HEK293 (cell line): ENCODE results near the gene SARM1.

Experiments
- CTCF ChIA-PET: fragments of 350-600 bp; formaldehyde crosslinking; extraction: SDS; loops from one replicate; lab custom pipeline; 2021; ENCODE audit warnings: antibody characterized with exemption; lab: Yijun Ruan, JAX
- POLR2A ChIA-PET: fragments of 300-600 bp; formaldehyde crosslinking; extraction: SDS; loops from one replicate; lab custom pipeline; 2020; ENCODE audit warnings: antibody characterized with exemption, inconsistent platforms; lab: Yijun Ruan, JAX
- H3K27ac ChIP-seq: fragments of 200-500 bp; sonication (Bioruptor generic); 2 replicates; pipeline ENCODE4 v1.5.1; 2014; ENCODE audit warnings: low read depth, low read length, control low read depth, inconsistent platforms; ENCODE audit errors: extremely low read depth
- H3K36me3 ChIP-seq, 2 experiments: fragments of 200-500 bp in 1 of 2; sonication (Bioruptor generic) in 1 of 2; 1 replicate in 1 of 2; 2 replicates in 1 of 2; pipeline ENCODE4 v1.5.1; 2014 to 2017; ENCODE audit warnings: inconsistent platforms in 2 of 2, low read length in 2 of 2; ENCODE audit not compliant: control insufficient read depth in 2 of 2, insufficient read depth in 1 of 2
- H3K4me1 ChIP-seq: fragments of 200-500 bp; sonication (Bioruptor generic); 2 replicates; pipeline ENCODE4 v1.5.1; 2014; ENCODE audit warnings: mild to moderate bottlenecking, low read length, inconsistent platforms; ENCODE audit not compliant: control insufficient read depth, insufficient read depth
- H3K4me3 ChIP-seq: 2 replicates; pipeline ENCODE4 v1.5.1; 2011; ENCODE audit warnings: low read depth, mild to moderate bottlenecking, control low read depth, low read length, moderate library complexity
- H3K9me3 ChIP-seq: fragments of 200-500 bp; sonication (Bioruptor generic); 2 replicates; pipeline ENCODE4 v1.5.1; 2014; ENCODE audit warnings: low read depth, low read length, inconsistent platforms; ENCODE audit not compliant: control insufficient read depth, insufficient read depth
- BCL11B ChIP-seq: fragments of 450-650 bp; formaldehyde crosslinking; IDR thresholded peaks from 2 replicates; pipeline ENCODE4 v1.5.1; 2016; ENCODE audit warnings: low read depth, missing biosample characterization, missing genetic modification characterization
- SCRT2 ChIP-seq: fragments of 450-650 bp; formaldehyde crosslinking; IDR thresholded peaks from 2 replicates; pipeline ENCODE4 v1.5.1; 2016; ENCODE audit warnings: missing biosample characterization, missing genetic modification characterization
- ZNF133 ChIP-seq: fragments of 450-650 bp; formaldehyde crosslinking; IDR thresholded peaks from 2 replicates; pipeline ENCODE4 v1.5.1; 2016; ENCODE audit warnings: missing biosample characterization, missing genetic modification characterization
- ZNF146 ChIP-seq: fragments of 450-650 bp; formaldehyde crosslinking; IDR thresholded peaks from 2 replicates; pipeline ENCODE4 v1.5.1; 2016; ENCODE audit warnings: missing biosample characterization, missing genetic modification characterization
- ZNF266 ChIP-seq: fragments of 450-650 bp; formaldehyde crosslinking; IDR thresholded peaks from 2 replicates; pipeline ENCODE4 v1.5.1; 2016; ENCODE audit warnings: missing biosample characterization, missing genetic modification characterization, low read depth
- ZNF302 ChIP-seq: fragments of 450-650 bp; formaldehyde crosslinking; IDR thresholded peaks from 2 replicates; pipeline ENCODE4 v1.5.1; 2016; ENCODE audit warnings: missing biosample characterization, missing genetic modification characterization, low read depth
- ZNF391 ChIP-seq: fragments of 450-650 bp; formaldehyde crosslinking; IDR thresholded peaks from 2 replicates; pipeline ENCODE4 v1.5.1; 2016; ENCODE audit warnings: low read depth, missing biosample characterization, missing genetic modification characterization, borderline replicate concordance
- ZNF48 ChIP-seq: fragments of 450-650 bp; formaldehyde crosslinking; IDR thresholded peaks from 2 replicates; pipeline ENCODE4 v1.5.1; 2016; ENCODE audit warnings: missing biosample characterization, missing genetic modification characterization
- ZNF596 ChIP-seq: fragments of 450-650 bp; IDR thresholded peaks from 2 replicates; pipeline ENCODE4 v1.5.0; 2018; ENCODE audit warnings: missing biosample characterization, mild to moderate bottlenecking, missing genetic modification characterization, moderate library complexity
- ZNF600 ChIP-seq: fragments of 450-650 bp; formaldehyde crosslinking; IDR thresholded peaks from 2 replicates; pipeline ENCODE4 v1.5.1; 2016; ENCODE audit warnings: missing biosample characterization, missing genetic modification characterization
- ZNF792 ChIP-seq: fragments of 450-650 bp; formaldehyde crosslinking; IDR thresholded peaks from 2 replicates; pipeline ENCODE4 v1.5.1; 2016; ENCODE audit warnings: missing biosample characterization, missing genetic modification characterization
- ZNF830 ChIP-seq: fragments of 450-650 bp; IDR thresholded peaks from 2 replicates; pipeline ENCODE4 v1.5.0; 2018; ENCODE audit warnings: missing biosample characterization, missing genetic modification characterization, low read depth, mild to moderate bottlenecking, moderate library complexity
- TF ChIP-seq, protein P1 (sequence below): fragments of 450-650 bp; formaldehyde crosslinking; IDR thresholded peaks from 2 replicates; pipeline ENCODE4 v1.5.1; 2016; ENCODE audit warnings: missing biosample characterization, missing genetic modification characterization
- TF ChIP-seq, protein P2 (sequence below): fragments of 450-650 bp; formaldehyde crosslinking; IDR thresholded peaks from 2 replicates; pipeline ENCODE4 v1.5.1; 2017; ENCODE audit warnings: missing biosample characterization, missing genetic modification characterization
- TF ChIP-seq, protein P3 (sequence below): fragments of 450-650 bp; formaldehyde crosslinking; conservative IDR thresholded peaks from 2 replicates; pipeline ENCODE4 v1.5.1; 2016; ENCODE audit warnings: low read depth, missing biosample characterization, missing genetic modification characterization
- TF ChIP-seq, protein P4 (sequence below): fragments of 450-650 bp; formaldehyde crosslinking; IDR thresholded peaks from 2 replicates; pipeline ENCODE4 v1.5.1; 2017; ENCODE audit warnings: missing biosample characterization, mild to moderate bottlenecking, missing genetic modification characterization, moderate library complexity
- TF ChIP-seq, protein P5 (sequence below): fragments of 450-650 bp; formaldehyde crosslinking; IDR thresholded peaks from 2 replicates; pipeline ENCODE4 v1.5.1; 2016; ENCODE audit warnings: missing biosample characterization, missing genetic modification characterization

SARM1 gene

DNA sequence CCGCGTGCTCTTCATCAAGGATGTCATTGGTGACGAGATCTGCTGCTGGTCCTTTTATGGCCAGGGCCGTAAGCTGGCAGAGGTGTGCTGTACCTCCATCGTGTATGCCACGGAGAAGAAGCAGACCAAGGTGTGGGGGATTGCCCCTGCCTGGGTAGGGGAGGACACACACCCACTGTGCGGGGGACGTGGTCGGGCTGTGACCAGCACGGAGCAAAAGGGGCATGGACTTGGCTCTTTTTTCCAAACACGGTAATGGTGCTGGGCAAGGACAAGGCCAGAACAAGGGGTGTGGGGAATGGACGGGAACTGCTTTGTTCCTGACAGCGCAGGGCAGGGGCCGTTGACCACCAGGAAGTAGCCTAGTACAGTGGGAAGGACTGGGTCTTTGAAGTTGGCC, 29.2 kb upstream of the SARM1 start (continued):
- TF ChIP-seq ZNF830 = no peak
- TF ChIP-seq ZNF596 = no peak
- TF ChIP-seq ZNF48 (tag by site-specific recombination) = no peak

DNA sequence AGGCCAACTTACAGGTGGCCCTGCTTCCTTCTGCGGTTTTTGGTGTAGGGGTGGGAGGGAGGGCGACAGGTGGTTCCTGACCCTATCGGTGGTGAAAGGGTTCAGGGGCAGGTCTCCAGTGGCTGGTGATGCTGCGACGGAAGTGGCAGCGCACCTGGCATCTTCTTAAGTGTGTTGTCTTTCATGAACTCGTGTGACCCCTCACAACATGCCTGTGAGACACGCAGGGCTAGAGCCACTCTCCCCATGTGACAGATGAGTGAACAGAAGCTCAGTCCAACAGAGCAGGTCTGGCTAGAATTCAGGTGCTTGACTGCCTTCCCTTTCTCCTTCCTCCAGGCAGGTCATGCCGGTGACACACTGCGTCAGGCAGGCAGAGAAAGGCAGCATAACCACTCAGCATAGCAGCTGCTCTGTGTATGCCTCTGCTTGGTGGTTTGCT, 28.0 kb upstream of the SARM1 start:
- Histone ChIP-seq H3K4me1 (no peaks in the 10 kb centered on the region), H3K36me3 (peaks cover 20 to 94% of the 10 kb centered on the region in 2 experiments), H3K4me3 (no peak overlapping the region), H3K27ac (no peak overlapping the region), H3K9me3 (no peaks in the 10 kb centered on the region)
- TF ChIP-seq ZNF302 (tag by site-specific recombination) (no peak), ZNF792 (tag by site-specific recombination) (no peak), ZNF133 (tag by site-specific recombination) (no peak), ZNF600 (tag by site-specific recombination) (peak; percentile 79), ZNF266 (tag by site-specific recombination) (no peak), BCL11B (tag by site-specific recombination) (no peak), ZNF391 (tag by site-specific recombination) (no peak), SCRT2 (tag by site-specific recombination) (peak; percentile 81), ZNF146 (tag by site-specific recombination) (no peak)
- TF ChIP-seq, protein P1, sequence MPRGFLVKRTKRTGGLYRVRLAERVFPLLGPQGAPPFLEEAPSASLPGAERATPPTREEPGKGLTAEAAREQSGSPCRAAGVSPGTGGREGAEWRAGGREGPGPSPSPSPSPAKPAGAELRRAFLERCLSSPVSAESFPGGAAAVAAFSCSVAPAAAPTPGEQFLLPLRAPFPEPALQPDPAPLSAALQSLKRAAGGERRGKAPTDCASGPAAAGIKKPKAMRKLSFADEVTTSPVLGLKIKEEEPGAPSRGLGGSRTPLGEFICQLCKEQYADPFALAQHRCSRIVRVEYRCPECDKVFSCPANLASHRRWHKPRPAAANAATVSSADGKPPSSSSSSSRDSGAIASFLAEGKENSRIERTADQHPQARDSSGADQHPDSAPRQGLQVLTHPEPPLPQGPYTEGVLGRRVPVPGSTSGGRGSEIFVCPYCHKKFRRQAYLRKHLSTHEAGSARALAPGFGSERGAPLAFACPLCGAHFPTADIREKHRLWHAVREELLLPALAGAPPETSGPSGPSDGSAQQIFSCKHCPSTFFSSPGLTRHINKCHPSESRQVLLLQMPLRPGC (tag by site-specific recombination) = no peak
- TF ChIP-seq, protein P2, sequence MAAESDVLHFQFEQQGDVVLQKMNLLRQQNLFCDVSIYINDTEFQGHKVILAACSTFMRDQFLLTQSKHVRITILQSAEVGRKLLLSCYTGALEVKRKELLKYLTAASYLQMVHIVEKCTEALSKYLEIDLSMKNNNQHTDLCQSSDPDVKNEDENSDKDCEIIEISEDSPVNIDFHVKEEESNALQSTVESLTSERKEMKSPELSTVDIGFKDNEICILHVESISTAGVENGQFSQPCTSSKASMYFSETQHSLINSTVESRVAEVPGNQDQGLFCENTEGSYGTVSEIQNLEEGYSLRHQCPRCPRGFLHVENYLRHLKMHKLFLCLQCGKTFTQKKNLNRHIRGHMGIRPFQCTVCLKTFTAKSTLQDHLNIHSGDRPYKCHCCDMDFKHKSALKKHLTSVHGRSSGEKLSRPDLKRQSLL (tag by site-specific recombination) = no peak
- TF ChIP-seq, protein P3, sequence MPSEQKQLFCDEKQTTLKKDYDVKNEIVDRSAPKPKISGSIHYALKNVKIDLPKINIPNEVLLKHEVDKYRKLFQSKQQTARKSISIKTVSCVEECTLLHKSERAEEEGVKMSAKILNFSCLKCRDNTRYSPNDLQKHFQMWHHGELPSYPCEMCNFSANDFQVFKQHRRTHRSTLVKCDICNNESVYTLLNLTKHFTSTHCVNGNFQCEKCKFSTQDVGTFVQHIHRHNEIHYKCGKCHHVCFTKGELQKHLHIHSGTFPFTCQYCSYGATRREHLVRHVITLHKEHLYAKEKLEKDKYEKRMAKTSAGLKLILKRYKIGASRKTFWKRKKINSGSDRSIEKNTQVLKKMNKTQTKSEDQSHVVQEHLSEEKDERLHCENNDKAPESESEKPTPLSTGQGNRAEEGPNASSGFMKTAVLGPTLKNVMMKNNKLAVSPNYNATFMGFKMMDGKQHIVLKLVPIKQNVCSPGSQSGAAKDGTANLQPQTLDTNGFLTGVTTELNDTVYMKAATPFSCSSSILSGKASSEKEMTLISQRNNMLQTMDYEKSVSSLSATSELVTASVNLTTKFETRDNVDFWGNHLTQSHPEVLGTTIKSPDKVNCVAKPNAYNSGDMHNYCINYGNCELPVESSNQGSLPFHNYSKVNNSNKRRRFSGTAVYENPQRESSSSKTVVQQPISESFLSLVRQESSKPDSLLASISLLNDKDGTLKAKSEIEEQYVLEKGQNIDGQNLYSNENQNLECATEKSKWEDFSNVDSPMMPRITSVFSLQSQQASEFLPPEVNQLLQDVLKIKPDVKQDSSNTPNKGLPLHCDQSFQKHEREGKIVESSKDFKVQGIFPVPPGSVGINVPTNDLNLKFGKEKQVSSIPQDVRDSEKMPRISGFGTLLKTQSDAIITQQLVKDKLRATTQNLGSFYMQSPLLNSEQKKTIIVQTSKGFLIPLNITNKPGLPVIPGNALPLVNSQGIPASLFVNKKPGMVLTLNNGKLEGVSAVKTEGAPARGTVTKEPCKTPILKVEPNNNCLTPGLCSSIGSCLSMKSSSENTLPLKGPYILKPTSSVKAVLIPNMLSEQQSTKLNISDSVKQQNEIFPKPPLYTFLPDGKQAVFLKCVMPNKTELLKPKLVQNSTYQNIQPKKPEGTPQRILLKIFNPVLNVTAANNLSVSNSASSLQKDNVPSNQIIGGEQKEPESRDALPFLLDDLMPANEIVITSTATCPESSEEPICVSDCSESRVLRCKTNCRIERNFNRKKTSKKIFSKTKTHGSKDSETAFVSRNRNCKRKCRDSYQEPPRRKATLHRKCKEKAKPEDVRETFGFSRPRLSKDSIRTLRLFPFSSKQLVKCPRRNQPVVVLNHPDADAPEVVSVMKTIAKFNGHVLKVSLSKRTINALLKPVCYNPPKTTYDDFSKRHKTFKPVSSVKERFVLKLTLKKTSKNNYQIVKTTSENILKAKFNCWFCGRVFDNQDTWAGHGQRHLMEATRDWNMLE (tag by site-specific recombination) = no peak
- TF ChIP-seq, protein P4, sequence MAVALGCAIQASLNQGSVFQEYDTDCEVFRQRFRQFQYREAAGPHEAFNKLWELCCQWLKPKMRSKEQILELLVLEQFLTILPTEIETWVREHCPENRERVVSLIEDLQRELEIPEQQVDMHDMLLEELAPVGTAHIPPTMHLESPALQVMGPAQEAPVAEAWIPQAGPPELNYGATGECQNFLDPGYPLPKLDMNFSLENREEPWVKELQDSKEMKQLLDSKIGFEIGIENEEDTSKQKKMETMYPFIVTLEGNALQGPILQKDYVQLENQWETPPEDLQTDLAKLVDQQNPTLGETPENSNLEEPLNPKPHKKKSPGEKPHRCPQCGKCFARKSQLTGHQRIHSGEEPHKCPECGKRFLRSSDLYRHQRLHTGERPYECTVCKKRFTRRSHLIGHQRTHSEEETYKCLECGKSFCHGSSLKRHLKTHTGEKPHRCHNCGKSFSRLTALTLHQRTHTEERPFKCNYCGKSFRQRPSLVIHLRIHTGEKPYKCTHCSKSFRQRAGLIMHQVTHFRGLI = no peak
- TF ChIP-seq, protein P5, sequence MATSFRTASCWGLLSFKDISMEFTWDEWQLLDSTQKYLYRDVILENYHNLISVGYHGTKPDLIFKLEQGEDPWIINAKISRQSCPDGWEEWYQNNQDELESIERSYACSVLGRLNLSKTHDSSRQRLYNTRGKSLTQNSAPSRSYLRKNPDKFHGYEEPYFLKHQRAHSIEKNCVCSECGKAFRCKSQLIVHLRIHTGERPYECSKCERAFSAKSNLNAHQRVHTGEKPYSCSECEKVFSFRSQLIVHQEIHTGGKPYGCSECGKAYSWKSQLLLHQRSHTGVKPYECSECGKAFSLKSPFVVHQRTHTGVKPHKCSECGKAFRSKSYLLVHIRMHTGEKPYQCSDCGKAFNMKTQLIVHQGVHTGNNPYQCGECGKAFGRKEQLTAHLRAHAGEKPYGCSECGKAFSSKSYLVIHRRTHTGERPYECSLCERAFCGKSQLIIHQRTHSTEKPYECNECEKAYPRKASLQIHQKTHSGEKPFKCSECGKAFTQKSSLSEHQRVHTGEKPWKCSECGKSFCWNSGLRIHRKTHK (tag by site-specific recombination) = no peak
- CTCF ChIA-PET = interaction anchor here (0.5 to 1.0 kb wide), 3 partner anchors 73 to 253 kb away, joined by 3 to 6 read pairs (median 3); no protein-coding TSS in a partner anchor
- POLR2A ChIA-PET = interaction anchor here (2.2 to 5.9 kb wide), 2 partner anchors 8 to 14 kb away, joined by 7 to 53 read pairs; partner anchors contain the start of genes IFT20, POLDIP2 and TNFAIP1
